ENCODE results near the gene SEPTIN10.

- TF ChIP-seq CTCF (conservative IDR thresholded peaks at IDR 0.05 in 1 of 2, IDR thresholded peaks at IDR 0.05 in 1 of 2; ENCODE audit: low read depth in 1 of 2, low read length in 2 of 2): no peak
- TF ChIP-seq EZH2 (IDR thresholded peaks at IDR 0.05; ENCODE audit: low read length, missing control alignments): no peak
Measured at GRCh38 chr2:109507828-109508227, 105.9 kb downstream of the SEPTIN10 start.
